NCI-H128 (cell line): Measurements from ENCODE around the gene DUOX1.

Source experiments
- DNase-seq: peaks from one replicate; lab custom pipeline; 2025; ENCODE audit not compliant: unreplicated experiment; lab: John Stamatoyannopoulos, UW

DUOX1 gene

DNA sequence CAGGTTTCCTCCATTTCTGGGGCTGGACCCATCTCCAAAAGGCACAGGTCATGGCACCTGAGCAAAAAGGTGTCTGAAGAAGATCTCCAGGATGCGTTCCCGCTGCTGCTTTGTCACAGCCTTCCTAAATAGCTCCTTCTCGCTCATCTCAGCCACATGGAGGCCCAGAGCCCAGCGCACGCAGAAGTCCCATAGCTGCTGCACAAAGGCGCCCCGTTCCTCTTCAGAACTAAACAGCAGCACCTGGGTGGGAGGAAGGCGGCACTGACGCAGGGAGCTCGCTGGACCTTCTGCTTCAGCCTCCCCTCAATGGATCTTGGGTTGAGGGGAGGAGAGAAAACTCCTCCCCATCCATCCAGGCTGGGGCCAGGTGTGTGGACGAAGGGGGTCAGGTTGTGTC lies 24.2 kb upstream of the DUOX1 start:
- no peak for DNase-seq

DNA sequence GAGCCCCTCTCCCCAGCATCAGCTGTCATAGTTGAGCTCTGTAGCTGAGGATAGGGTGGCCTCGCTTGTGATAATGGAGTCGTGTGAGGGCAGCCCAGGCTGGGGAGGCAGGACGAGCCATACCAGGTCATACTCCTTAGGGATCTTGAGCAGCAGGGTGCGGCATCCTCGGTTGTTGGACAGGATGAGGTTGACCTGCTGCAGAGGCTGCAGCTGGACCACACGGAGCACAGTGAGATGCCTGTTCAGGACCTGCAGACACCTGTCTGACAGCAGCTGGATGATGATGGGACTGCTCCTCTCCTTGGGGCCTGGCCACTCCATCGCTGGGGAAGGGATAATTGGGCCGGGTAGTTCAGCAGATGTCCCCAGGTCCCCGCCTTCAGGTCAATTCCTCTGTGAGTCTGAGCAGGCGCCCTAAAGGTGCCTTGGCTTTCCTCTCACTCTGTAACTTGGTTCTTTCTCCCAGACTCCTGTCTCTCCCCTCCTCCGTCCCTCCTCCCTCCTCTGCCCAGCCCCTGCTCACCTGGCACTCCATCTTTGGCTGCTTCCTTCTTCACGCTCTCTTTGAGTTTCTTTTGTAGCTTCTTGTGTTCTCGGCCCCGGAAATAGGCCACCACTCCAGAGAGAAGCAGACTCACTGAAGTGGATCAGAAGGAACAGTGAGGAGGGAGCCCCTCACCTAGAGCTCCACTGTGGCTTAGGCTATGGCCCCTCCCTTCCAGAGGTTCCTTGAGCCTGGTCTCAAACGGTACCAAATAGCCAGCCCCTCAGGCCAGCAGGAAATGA lies 23.6 kb upstream of the DUOX1 start:
- DNase-seq: no peak

DNA sequence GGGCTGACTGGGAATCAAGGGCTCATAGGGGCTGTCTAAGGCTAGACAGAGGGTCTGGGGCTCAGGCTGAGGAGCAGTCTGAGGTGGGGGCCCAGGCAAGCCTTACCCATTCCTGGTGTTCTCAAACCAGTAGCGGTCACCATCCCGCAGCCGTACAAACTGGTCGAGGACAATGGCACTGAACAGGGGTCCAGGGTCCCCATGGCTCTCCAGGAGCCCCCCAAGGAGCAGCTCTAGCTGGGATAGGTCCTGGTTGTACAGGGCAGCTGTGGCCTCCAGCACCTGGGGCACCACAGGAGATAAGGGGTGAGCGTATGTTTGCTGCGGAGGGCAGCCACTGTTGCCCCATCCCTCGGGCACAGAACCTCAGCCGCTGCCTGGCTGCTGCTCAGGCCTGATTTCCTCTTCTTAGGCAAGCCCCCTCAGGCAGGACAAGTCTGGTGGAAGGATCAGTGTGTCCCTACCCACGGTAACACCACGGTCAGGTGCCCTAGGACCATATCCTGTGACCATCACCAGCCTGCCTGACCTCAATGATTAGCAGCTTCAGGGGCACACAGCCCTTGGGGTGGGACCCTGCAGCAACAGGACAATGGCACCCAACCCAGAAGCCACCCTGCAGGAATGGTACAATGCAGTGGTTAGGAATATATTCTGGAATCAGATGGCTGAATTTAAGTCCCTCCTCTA lies 21.7 kb upstream of the DUOX1 start:
- DNase-seq: no peak

DNA sequence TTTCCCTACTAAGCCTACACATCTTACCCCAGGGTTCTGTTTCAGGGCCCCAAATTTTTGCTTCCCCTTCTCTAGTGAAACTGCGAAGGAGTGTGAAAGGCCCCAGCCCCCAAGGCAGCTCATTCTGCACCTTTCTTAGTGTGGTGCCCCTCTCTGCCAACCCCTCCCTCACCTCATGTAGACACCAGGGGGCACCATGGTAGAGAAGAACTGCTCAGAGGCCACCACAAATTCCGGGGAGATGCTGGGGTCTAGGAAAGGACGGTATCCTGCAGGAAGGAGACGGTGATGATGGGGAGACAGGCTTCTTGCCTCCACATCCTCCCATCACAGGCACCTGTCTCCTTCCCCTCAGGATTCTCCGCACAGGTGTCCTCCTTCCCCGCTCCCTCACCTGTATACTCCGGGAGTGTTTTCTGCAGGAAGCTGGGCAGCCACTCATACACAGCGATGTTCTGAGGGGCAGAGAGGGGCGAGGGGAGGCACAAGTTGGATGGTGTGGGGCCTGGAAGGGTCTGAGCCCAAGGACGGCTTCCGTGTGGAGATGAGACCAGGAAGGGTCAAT lies 19.5 kb upstream of the DUOX1 start:
- no peak for DNase-seq

DNA sequence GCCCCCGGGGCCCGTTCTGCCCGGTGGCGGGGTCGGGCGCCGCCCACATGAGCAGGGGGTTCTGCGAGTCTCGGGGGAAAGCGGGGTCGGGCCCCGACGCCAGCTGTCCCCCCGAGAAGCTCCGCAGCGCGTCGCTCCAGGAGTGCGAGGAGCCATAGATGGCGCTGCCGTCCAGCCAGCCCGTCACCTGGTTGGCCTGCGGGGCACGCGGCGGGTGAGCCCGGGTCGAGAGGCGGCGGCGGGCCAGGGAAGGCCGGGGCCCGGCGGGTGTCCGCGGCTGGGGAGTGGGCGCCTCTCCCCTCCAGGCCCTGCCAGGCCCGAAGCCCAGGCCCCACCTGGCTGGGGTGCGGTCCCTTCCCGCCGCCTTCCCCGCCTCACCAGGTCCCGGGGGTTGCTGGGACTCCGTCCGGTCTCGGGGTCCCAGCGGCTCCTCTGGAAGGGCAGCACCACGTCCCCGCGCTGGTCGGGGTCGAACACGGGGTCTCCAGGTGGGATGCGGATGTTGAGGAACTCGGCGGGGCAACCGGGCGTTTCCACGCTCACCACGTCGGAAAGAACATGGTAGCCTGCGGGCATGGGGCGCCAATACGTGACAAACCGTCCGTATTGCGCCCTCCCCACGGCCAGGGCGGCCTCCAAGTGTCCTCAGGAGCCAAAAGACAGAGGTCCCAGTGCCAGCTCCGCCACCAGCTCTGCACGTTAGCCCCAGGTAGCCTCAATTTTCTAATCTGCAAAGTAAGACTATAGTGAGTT lies 18.2 kb upstream of the DUOX1 start:
- no peak for DNase-seq

DNA sequence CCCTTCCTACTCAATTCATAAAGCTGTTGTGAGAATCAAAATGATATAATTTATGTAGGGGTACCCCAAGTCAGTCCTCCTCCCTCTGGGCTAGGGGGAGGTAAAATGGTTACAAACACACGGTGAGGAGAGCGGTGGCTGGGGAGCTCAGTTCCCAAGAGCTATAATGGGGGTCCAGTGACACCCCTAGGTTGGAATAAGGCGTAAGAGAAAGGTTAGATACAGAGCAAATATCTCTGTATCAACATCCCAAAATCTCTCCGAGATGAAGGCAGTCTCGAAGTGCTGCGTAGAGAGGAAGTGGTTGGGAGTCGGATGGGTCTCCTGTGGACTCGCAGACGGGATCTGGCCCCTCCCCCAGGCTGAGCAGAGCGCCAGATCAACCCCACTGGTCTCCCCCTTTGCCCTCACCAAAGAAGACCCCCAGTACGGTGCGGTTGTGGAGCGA lies 17.6 kb upstream of the DUOX1 start:
- no peak for DNase-seq

DNA sequence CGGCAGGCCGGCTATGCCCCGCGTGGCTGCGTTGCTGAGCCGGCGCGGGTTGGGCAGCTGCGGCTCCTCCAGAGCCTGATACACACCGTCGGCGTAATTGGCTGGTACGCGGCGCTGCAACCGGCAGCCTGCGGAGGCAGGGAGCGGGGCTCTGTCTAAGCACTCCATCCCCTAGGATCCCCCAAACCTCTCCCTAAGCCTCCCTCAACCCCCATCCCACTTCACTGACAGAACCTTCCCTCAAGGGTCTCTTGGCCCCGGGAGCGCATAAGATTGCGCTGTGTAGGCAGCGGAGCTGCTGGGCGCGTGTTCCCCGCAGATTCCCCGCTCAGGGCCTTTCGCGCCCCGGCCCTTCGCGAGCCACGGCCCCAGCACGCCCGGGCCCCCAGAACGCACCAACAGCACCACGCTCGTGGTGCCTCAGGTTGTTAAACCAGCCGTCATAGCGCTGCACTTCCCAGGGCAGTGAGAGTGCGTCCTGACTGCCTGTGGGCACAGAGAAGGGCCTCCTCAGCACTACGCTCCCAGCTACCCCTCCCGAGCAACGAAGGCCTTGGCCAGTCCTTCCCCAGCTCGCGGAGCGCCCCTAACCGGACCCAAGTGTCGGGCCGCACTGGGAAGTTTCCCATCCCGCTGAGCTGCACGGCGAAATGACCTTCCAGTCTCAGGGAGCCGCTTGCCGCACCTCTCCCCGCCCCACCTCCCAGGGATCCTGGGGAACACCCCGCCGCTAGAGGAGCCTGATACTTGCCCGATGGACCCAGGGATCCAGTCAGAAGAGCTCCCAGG lies 17.0 kb upstream of the DUOX1 start:
- DNase-seq: no peak

DNA sequence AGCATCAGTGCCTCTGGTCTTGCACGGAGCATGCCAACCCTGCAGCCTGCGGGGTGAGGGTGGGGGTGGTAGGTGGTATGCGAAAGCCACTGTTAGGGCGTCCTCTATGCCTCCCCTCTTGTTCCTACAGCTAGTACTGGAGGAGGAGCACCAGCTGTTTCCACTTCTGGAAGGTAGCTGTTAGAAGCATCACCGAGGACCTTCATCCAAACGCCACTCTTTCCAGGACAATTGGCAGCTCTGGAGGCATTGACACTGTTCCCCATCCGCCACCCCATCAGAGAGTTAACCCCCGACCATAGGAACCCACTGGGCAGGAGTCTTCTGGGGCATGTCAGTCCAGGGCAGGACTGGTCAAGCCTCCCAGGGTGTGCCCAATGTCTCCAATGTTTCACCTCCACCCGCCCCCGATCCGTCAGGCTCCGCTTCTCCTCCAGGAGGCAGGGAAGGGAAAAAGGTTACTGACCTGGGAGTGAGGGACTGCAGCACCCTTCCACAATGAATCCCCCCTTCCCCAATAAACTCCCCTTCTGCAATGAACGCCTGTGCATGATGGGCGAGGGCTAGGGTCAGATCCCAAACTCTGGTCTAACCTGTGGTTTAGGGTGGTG lies 16.3 kb upstream of the DUOX1 start:
- DNase-seq: no peak

DNA sequence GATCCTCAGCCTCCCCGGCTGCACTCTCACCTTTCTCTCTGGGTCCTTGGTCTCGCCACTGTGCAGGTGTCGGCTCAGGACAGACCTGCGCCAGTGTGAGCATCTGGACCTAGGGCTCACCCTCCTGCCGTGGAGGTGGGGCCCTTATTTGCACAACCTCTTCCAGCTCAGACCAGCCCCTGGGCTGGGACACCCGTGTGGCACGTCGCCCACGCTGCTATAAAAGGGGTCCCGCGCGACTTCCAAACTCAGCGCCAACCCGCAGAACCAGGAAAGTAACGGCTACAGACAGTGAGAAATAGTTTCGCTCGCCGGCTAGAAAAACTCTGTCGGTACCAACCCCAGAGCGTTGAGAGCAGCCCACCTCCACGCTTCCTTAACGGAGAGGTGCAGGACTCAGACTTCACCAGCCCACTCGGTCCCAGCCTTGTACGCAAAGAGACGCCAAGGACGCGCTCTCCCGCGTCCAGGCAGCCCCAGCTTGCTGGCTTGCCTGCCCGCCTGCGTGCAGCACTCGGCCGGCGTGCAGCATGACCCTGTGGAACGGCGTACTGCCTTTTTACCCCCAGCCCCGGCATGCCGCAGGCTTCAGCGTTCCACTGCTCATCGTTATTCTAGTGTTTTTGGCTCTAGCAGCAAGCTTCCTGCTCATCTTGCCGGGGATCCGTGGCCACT lies 15.6 kb upstream of the DUOX1 start, which contains the start of the genes DUOX2 and DUOXA2:
DUOX2 (minus strand) TSS at position 97 of the 675 bp plus-strand sequence. CDS start 761 bp downstream, outside the sequence.
DUOXA2 (plus strand) TSS at position 251 of the 675 bp plus-strand sequence; CDS start at position 531, 280 bp downstream.
- DNase-seq: no peak

DNA sequence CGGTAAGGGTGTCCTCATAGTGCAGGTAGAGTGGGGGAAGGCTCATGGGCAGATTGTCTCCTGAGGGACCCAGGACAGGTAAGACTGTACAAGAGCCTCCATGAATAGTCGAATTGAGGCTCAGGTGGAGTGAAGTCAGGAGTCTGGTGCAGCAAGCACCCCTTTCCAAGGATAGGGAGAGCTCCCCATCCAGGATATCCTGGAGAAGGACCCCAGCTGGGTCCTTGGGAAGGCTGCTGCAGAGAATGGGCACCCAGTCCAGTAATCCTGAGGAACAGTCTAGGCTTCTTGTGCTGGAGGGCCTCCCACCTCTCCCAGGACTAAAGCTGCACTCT lies 15.1 kb upstream of the DUOX1 start:
- DNase-seq: no peak

DNA sequence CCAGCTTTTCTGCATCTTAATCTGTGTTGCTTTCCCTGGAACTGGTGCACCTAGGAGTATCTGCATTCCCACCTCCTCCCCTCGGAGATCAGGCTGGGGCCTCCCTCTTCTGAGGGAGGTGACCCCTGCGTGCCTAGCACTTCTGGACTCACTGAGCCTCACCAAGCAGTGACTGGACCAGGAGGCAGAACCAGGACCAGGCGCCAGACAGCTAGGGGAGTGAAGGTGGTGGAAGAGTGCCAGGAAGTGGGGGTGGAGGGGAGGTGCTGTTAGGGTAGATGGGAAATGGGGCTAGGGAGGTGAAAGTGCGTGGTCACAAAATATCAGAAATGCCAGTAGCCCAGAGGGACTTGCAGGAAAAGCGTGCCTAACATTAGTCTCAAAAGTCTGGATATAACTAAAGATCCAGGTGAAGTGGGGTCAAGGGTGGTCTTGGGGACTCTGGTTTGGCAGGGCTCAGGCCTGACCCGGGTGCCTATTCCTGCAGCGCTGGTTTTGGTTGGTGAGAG lies 14.4 kb upstream of the DUOX1 start:
- DNase-seq: no peak

DNA sequence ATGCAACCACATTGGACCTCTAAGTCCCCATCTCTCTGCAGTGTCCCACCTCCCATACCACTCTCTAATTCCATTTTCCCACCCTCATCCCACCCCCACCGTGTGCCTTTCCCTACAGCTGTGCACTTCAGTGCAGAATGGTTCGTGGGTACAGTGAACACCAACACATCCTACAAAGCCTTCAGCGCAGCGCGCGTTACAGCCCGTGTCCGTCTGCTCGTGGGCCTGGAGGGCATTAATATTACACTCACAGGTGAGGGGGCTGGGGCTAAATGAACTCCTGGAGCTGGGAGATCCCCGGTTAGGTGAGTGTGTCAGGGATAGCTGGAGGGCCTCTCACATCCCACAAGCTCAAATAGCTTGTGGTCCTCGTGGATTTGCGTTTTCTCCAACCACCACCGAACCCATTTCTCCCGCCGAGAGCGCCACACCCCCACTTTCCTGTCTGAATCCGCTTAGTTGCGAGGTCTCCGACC lies 13.8 kb upstream of the DUOX1 start:
- DNase-seq: no peak

DNA sequence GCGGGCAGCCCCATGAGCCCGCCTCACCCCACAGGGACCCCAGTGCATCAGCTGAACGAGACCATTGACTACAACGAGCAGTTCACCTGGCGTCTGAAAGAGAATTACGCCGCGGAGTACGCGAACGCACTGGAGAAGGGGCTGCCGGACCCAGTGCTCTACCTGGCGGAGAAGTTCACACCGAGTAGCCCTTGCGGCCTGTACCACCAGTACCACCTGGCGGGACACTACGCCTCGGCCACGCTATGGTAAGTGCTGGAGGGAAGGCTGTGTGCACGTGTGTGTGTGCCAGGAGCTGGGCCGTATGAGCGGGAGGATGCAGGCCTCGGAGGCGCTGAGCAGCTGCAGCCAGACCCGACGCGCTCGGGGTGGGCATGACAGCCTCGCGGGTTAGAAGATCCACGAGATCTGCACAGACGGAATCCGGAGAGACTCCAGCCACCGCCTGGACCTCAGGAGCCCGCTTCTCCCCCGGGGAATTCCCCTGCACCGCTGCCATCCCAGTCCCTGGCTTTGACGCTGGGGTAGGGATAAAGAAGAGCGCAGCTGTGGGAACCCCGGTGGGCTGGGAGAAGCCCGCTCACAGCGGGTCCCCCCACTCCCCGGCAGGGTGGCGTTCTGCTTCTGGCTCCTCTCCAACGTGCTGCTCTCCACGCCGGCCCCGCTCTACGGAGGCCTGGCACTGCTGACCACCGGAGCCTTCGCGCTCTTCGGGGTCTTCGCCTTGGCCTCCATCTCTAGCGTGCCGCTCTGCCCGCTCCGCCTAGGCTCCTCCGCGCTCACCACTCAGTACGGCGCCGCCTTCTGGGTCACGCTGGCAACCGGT lies 13.1 kb upstream of the DUOX1 start:
- no peak for DNase-seq

DNA sequence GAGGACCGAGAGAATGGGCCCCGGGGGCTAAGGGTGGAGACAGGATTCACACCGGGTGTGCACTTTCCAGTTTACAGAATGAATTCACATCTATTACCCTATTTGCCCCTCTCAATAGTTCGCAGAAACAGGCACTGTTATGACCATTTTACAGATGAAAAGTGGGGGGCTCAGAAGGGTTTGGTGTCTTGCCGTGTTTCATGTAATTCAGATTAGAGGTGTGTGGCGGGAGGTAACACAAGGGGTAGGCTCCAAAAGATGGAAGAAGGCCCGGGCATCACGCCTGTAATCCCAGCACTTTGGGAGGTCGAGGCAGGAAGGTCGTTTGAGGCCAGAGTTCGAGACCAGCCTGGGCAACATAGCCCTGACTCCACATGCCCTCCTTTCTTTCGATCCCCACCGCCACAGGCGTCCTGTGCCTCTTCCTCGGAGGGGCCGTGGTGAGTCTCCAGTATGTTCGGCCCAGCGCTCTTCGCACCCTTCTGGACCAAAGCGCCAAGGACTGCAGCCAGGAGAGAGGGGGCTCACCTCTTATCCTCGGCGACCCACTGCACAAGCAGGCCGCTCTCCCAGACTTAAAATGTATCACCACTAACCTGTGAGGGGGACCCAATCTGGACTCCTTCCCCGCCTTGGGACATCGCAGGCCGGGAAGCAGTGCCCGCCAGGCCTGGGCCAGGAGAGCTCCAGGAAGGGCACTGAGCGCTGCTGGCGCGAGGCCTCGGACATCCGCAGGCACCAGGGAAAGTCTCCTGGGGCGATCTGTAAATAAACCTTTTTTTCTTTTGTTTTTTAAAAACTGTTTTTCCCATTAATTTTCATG lies 12.3 kb upstream of the DUOX1 start:
- no peak for DNase-seq

DNA sequence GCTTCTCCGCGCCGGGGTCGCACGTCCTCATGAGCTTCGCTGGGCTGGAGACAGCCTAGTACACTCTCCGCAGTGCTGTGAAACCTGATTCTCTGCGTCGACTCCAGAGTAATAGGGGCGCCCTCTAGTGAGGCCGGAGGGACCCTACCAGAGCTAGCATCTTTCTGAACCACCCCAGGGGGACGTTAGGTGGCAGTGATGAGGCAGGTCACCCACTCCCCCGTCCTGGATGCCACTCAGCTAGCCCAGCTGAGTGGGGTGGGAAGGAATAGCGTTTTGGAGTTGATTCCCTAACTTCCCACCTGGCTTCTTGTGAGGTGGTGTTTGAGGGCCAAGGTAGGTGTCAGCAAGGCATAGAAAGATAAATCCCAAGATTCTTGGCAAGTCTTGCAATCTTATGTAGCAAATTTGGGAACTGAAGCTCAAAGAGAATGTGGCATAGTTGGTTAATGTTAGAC lies 11.6 kb upstream of the DUOX1 start:
- peak; percentile 81 for DNase-seq

DNA sequence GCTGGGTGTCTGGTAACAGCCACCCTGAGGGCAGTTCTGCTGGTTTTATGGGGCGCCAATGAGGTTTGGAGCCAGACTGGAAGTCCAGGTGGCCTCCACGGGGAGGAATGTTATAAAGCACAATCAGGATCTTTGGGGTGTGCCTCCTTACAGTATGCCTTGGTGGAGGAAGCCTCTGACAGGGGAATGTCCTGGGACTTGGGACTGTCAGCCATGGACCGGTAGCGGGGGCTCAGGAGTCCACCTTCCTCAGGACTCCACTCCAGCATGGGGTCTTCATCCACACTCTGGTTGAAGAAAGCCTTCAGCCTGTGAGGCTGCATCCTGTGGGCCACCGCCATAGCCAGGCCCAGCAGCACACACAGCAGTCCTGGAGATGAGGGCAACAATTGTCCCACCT lies 10.8 kb upstream of the DUOX1 start:
- DNase-seq: no peak
